HuH-7.5 (cell line): ENCODE results near the gene APOBEC3B.
"Not testable (repeated sequence)": the region's sequence is repeated elsewhere in the genome, so short reads cannot be mapped to it uniquely, and the experiment has no call there.

Experiments
- DNase-seq: peaks from one replicate; pipeline ENCODE4 v3.0.0; 2011; ENCODE audit warnings: low spot score

Gene APOBEC3B

GRCh38 chr22:39031434-39032295 is 49.5 kb downstream of the APOBEC3B start:
- not testable (repeated sequence) for DNase-seq

DNA sequence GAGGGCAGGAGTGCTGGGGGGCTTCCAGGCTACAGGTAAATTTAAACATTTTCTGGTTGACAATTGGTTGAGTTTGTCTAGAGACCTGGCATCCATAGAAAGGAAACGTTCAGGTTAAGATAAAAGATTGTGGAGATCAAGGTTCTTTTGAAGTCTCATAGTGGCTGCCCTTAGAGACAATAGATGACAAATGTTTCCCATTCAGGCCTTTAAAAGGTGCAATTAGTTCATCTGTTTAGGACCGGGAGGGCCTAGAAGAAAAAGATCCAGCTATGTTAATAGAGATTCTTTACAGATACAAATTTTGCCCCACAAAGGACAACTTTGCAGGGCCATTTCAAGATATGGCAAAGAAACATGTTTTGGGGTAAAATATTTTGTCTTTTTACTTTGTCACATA is 54.9 kb downstream of the APOBEC3B start:
- not testable (repeated sequence) for DNase-seq

DNA sequence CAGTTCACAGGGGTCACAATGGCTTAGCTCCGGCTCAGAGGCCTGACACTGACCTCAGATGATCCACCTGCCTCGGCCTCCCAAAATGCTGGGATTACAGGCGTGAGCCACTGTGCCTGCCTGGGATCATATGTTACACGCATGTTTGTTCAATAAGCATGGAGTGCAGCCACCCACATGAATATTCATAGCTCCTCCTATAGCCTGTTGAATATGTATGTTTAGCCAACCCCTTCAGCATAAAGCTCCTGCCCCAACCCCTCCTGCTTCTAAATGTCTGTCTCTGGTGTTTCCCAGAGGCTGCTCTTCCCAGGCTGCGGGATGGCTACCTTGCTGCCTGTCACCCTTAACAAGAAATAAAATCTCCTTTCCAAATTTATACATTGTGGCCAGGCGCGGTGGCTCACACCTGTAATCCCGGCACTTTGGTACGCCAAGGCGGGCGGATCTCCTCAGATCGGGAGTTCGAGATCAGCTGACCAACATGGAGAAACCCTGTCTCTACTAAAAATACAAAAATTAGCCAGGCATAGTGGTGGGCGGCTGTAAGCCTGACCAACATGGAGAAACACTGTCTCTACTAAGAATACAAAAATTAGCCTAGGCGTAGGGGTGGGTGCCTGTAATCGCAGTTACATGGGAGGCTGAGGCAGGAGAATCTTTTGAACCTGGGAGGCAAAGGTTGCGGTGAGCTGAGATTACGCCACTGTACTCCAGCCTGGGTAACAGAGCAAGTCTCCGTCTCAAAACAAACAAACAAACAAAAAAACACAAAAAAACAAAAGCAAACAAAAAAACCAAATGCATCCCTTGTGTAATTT is 57.4 kb downstream of the APOBEC3B start:
- no peak for DNase-seq

DNA sequence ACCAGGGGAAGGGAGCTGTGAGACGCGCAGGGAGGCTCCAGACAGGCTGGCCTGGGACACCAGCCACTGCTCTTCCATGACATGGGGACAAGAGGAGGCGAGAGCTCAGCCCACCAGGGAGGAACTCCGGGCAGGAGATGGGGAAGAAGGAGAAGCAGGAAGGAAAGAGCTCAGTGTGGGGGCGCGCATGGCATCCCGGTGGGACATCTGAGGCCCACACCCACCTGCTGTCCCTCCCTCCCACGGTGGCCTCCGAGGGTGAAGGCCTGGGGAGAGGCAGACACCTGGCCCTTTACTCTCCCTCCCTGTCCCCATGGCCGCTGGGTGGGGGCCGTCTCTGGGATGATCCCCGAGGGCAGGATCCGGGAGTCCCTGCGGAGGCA is 58.0 kb downstream of the APOBEC3B start:
- not testable (repeated sequence) for DNase-seq

DNA sequence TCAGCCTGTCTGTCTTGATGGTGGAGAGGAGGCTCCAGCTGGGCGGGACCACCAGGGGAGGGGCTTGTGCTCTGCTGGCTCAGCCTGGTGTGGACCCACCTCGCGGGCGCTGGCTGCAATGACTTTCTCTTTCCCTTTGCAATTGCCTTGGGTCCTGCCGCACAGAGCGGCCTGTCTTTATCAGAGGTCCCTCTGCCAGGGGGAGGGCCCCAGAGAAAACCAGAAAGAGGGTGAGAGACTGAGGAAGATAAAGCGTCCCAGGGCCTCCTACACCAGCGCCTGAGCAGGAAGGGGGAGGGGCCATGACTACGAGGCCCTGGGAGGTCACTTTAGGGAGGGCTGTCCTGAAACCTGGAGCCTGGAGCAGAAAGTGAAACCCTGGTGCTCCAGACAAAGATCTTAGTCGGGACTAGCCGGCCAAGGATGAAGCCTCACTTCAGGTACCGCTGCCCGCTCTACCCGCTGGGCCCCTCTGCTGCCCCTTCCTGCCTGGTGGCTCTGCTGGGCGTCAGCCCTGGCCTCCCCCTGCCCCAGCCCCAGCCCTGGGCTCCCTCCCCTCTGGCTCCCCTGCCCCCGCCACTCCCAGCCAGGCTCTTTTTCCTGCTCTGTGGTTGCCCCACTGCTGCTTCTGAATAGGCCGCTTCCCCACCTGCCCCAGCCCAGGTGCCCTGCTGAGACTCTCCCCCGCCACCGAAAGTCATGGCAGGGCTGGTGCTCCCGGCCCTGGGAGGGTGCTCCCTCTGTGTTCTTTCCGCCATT is 58.6 kb downstream of the APOBEC3B start, which contains the start of gene APOBEC3F:
APOBEC3F (plus strand) TSS at position 327 of the 759 bp plus-strand sequence; CDS start at position 424, 97 bp downstream.
- not testable (repeated sequence) for DNase-seq

- no peak for DNase-seq
These were observed 59.8 kb downstream of the APOBEC3B start for GRCh38 chr22:39041908-39042307.
